Activated naive CD4-positive, alpha-beta T cell (primary cell): ENCODE data around the gene FADS2.

ENCODE experiments used
- DNase-seq, 4 experiments: peaks; one replicate each; lab custom pipeline; 2025; lab: John Stamatoyannopoulos, UW

FADS2 gene

GRCh38 chr11:61826930-61827570 lies 1.1 kb upstream of the FADS2 start:
- DNase-seq = no peak

- no peak for DNase-seq
Measured at GRCh38 chr11:61828379-61828628, 204 bp downstream of the FADS2 start.

- peak in 1 of 4 experiments; percentile 8 for DNase-seq
Measured at GRCh38 chr11:61828629-61829407, 718 bp downstream of the FADS2 start.

GRCh38 chr11:61829806-61830205 lies 1.7 kb downstream of the FADS2 start:
- DNase-seq = no peak

- DNase-seq = no peak
Measured at GRCh38 chr11:61830237-61831105, 2.4 kb downstream of the FADS2 start.

- no peak for DNase-seq
Measured at GRCh38 chr11:61832207-61832606, 4.1 kb downstream of the FADS2 start.

- no peak for DNase-seq
Measured at GRCh38 chr11:61832754-61833153, 4.7 kb downstream of the FADS2 start.

- no peak for DNase-seq
Measured at GRCh38 chr11:61833471-61833870, 5.4 kb downstream of the FADS2 start.

- no peak for DNase-seq
Measured at GRCh38 chr11:61833926-61834277, 5.8 kb downstream of the FADS2 start.

- peak in 1 of 4 experiments; percentile 10 for DNase-seq
Measured at GRCh38 chr11:61834278-61835048, 6.4 kb downstream of the FADS2 start.

GRCh38 chr11:61836193-61836592 lies 8.1 kb downstream of the FADS2 start:
- no peak for DNase-seq

GRCh38 chr11:61837411-61838005 lies 9.4 kb downstream of the FADS2 start:
- no peak for DNase-seq

GRCh38 chr11:61838501-61838900 lies 10.4 kb downstream of the FADS2 start:
- DNase-seq = no peak

GRCh38 chr11:61838921-61839320 lies 10.8 kb downstream of the FADS2 start:
- no peak for DNase-seq

- no peak for DNase-seq
Measured at GRCh38 chr11:61839742-61840141, 11.6 kb downstream of the FADS2 start.

- DNase-seq = no peak
Measured at GRCh38 chr11:61840371-61840770, 12.3 kb downstream of the FADS2 start.

- DNase-seq = no peak
Measured at GRCh38 chr11:61841636-61842527, 13.8 kb downstream of the FADS2 start.

- no peak for DNase-seq
Measured at GRCh38 chr11:61842528-61842820, 14.4 kb downstream of the FADS2 start.

GRCh38 chr11:61844909-61845565 lies 16.9 kb downstream of the FADS2 start:
- DNase-seq = no peak

GRCh38 chr11:61846362-61847020 lies 18.4 kb downstream of the FADS2 start:
- no peak for DNase-seq
